Astrocyte (in vitro differentiated cells and primary cell): ENCODE results near the gene COX15. TPM values are rescaled to one million over a fixed set of nuclear protein-coding genes. Genes with fewer than 3 reads are reported as not detected.

ENCODE experiments used
- total RNA-seq: library from RNA; stranded (reverse); gene quantifications from 2 replicates; pipeline ENCODE4 v1.2.1, GENCODE V29; 2021

Gene COX15
- total RNA-seq, 1 donor from 2014 or later: 33.4 TPM

Other genes starting within 250 kb of the COX15 start
- gene NKX2-3, start 199.2 kb downstream of the COX15 start, total RNA-seq: not detected in 2 replicates
- gene SLC25A28, start 111.7 kb downstream of the COX15 start, total RNA-seq: 38.0 and 40.7 TPM in 2 replicates
- 21.6 and 22.8 TPM in 2 replicates for gene ENTPD7, start 72.6 kb downstream of the COX15 start, total RNA-seq
- gene CUTC, start 107 bp upstream of the COX15 start, total RNA-seq: 10.3 and 11.6 TPM in 2 replicates
- 0.31 and 0.59 TPM in 2 replicates for gene ABCC2, start 50.5 kb upstream of the COX15 start, total RNA-seq